Measurements from ENCODE around the gene SCYGR2.

GRCh38 chr2:227592694-227593387 lies 5.9 kb upstream of the SCYGR2 start:
- TF ChIP-seq EZH2 (IDR thresholded peaks at IDR 0.05; ENCODE audit: borderline replicate concordance, low read depth, low read length, severe bottlenecking) (no peak), CTCF (IDR thresholded peaks at IDR 0.05; ENCODE audit: borderline replicate concordance, extremely low read depth, low read length, poor library complexity, severe bottlenecking) (no peak)

Data from DND-41 (cell line).